GM19372 (cell line): Measurements from ENCODE around the gene SRP14.
"Not testable (repeated sequence)": the region's sequence is repeated elsewhere in the genome, so short reads cannot be mapped to it uniquely, and the experiment has no call there.

ENCODE experiments used
- ATAC-seq: cut with Tn5 transposase; IDR thresholded peaks from one replicate; pipeline ENCODE4 v1.9.1; 2021; ENCODE audit warnings: mild to moderate bottlenecking, low read depth, moderate library complexity; ENCODE audit not compliant: unreplicated experiment

Gene SRP14

GRCh38 chr15:40038638-40039543 is at the start of gene SRP14:
Gene SRP14, minus strand, starts transcription at chr15:40039181. Its CDS starts 65 bp downstream, at chr15:40039116.
- ATAC-seq: peak; percentile 96

- no peak for ATAC-seq
Measured at GRCh38 chr15:40087991-40088928, 49.3 kb upstream of the SRP14 start.

- no peak for ATAC-seq
Measured at GRCh38 chr15:40087068-40087810, 48.3 kb upstream of the SRP14 start.

- no peak for ATAC-seq
Measured at GRCh38 chr15:40085266-40085665, 46.3 kb upstream of the SRP14 start.

- ATAC-seq: no peak
Measured at GRCh38 chr15:40084650-40085049, 45.7 kb upstream of the SRP14 start.

GRCh38 chr15:40082195-40082883 is 43.4 kb upstream of the SRP14 start:
- ATAC-seq: no peak

GRCh38 chr15:40081691-40082194 is 42.8 kb upstream of the SRP14 start:
- ATAC-seq: no peak

GRCh38 chr15:40080847-40081246 is 41.9 kb upstream of the SRP14 start:
- no peak for ATAC-seq

- ATAC-seq: no peak
Measured at GRCh38 chr15:40080104-40080503, 41.1 kb upstream of the SRP14 start.

- ATAC-seq: no peak
Measured at GRCh38 chr15:40079456-40079855, 40.5 kb upstream of the SRP14 start.

- no peak for ATAC-seq
Measured at GRCh38 chr15:40075298-40076044, 36.5 kb upstream of the SRP14 start.

- not testable (repeated sequence) for ATAC-seq
Measured at GRCh38 chr15:40074656-40075055, 35.7 kb upstream of the SRP14 start.

GRCh38 chr15:40073716-40074490 is 34.9 kb upstream of the SRP14 start:
- not testable (repeated sequence) for ATAC-seq

- ATAC-seq: no peak
Measured at GRCh38 chr15:40072216-40072990, 33.4 kb upstream of the SRP14 start.

- ATAC-seq: no peak
Measured at GRCh38 chr15:40070608-40071218, 31.7 kb upstream of the SRP14 start.

- no peak for ATAC-seq
Measured at GRCh38 chr15:40070166-40070557, 31.2 kb upstream of the SRP14 start.
